Activated T-helper 1 cell treated with anti-CD3 and anti-CD28 coated beads, Interleukin-2, amount 50 U/mL, for 16 hours (primary cell): ENCODE data around the gene MTHFR.

Experiments used
- DNase-seq, 2 donors: peaks; one replicate each; pipeline ENCODE4 v3.0.0-alpha.2; 2020; ENCODE audit warnings: low read depth in 1 of 2, low spot score in 1 of 2

The MTHFR gene

GRCh38 chr1:11805422-11806306 lies at the start of gene MTHFR, which contains the start of gene CLCN6:
TSS of gene MTHFR (minus strand) at chr1:11805964. CDS start at chr1:11803116, 2,848 bp downstream.
TSS of gene CLCN6 (plus strand) at chr1:11806191. CDS start at chr1:11806263, 72 bp downstream.
- DNase-seq, result peak; percentile 95 to 97

GRCh38 chr1:11855430-11855829 lies 49.7 kb upstream of the MTHFR start:
- no peak for DNase-seq

GRCh38 chr1:11854519-11854918 lies 48.8 kb upstream of the MTHFR start:
- DNase-seq, result no peak

- no peak for DNase-seq
These were observed 45.4 kb upstream of the MTHFR start for GRCh38 chr1:11851180-11851579.

GRCh38 chr1:11850156-11850555 lies 44.4 kb upstream of the MTHFR start:
- DNase-seq, result no peak

GRCh38 chr1:11848373-11848700 lies 42.6 kb upstream of the MTHFR start:
- no peak for DNase-seq

GRCh38 chr1:11847667-11848372 lies 42.1 kb upstream of the MTHFR start, which contains the start of gene NPPA:
TSS of gene NPPA (minus strand) at chr1:11847783. CDS start at chr1:11847684, 99 bp downstream.
- no peak for DNase-seq

GRCh38 chr1:11845641-11846335 lies 40.0 kb upstream of the MTHFR start:
- no peak for DNase-seq

GRCh38 chr1:11842154-11843041 lies 36.6 kb upstream of the MTHFR start:
- DNase-seq, result no peak

- DNase-seq, result no peak
These were observed 35.7 kb upstream of the MTHFR start for GRCh38 chr1:11841245-11842153.

GRCh38 chr1:11839727-11840705 lies 34.3 kb upstream of the MTHFR start:
- no peak for DNase-seq

- peak; percentile 54 to 58 for DNase-seq
These were observed 32.8 kb upstream of the MTHFR start for GRCh38 chr1:11838349-11839272.

- no peak for DNase-seq
These were observed 32.1 kb upstream of the MTHFR start for GRCh38 chr1:11837767-11838348.

GRCh38 chr1:11836955-11837766 lies 31.4 kb upstream of the MTHFR start:
- no peak for DNase-seq

GRCh38 chr1:11835441-11836225 lies 29.9 kb upstream of the MTHFR start:
- DNase-seq, result no peak
